SK-N-MC (cell line): ENCODE results near the gene GSG1L.

Experiments
- EZH2 ChIP-seq: fragments of 200-600 bp; sonication (generic); IDR thresholded peaks from one replicate; pipeline ENCODE4 v1.6.1; 2017; ENCODE audit warnings: antibody characterized with exemption
- FOXP2 ChIP-seq: optimal IDR thresholded peaks from 2 replicates; pipeline ENCODE3; 2011; ENCODE audit warnings: mild to moderate bottlenecking, moderate library complexity; ENCODE audit not compliant: insufficient read depth; ENCODE audit errors: extremely low read length, control extremely low read depth
- POLR2AphosphoS5 ChIP-seq: IDR thresholded peaks from 2 replicates; pipeline ENCODE4 v1.6.1; 2012; ENCODE audit warnings: mild to moderate bottlenecking, low read depth, low read length, borderline replicate concordance

DNA sequence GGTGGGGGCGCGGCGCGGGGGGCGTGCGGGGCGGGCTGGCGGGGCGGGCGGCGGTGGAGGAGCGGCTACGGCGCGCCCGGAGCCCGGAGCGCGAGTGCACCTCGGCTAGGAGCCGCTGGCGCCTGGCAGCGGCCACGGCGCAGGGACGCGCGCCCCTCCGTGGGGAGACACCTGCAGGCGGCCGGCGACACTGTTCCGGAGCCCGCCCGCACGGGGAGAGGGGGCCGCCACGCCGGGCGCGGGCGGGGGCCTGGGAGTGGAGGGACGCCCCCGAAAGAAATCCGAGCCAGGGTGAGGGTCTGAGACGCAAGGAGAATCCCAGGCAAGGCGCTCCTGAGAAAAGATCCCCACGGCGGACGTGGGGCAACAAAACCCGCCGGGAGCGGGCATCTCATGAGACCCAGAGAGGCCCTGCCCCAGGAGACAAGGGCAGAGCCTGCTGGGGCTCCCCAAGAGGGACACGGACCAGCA lies at the start of gene GSG1L:
- TF ChIP-seq EZH2 (no peak), POLR2AphosphoS5 (no peak), FOXP2 (no peak)
